ENCODE results near the gene DENND1A.

- TF ChIP-seq TARDBP (IDR thresholded peaks at IDR 0.05), result no peak
- no peak for TF ChIP-seq FOXA1 (IDR thresholded peaks at IDR 0.05)
- no peak for TF ChIP-seq SP1 (IDR thresholded peaks at IDR 0.05)
- no peak for TF ChIP-seq SUZ12 (IDR thresholded peaks at IDR 0.05)
- no peak for TF ChIP-seq ARNT (IDR thresholded peaks at IDR 0.05)
- TF ChIP-seq FOXK2 (IDR thresholded peaks at IDR 0.05), result no peak
- TF ChIP-seq FOXM1 (IDR thresholded peaks at IDR 0.05; ENCODE audit: borderline replicate concordance), result no peak
- TF ChIP-seq HDGF (IDR thresholded peaks at IDR 0.05; ENCODE audit: borderline replicate concordance), result no peak
Observed at GRCh38 chr9:123894822-123895221, 35.1 kb downstream of the DENND1A start.

All from HEK293T (cell line).